Measurements from ENCODE around the gene POLRMT.
"Not testable (repeated sequence)": the region's sequence is repeated elsewhere in the genome, so short reads cannot be mapped to it uniquely, and the experiment has no call there.

Gene POLRMT

GRCh38 chr19:633068-633785 lies at the start of gene POLRMT:
Gene POLRMT (minus strand): TSS chr19:633537. CDS start chr19:633512, 25 bp downstream.
- DNase-seq (ENCODE audit: low read depth, low spot score): peak; percentile 93

DNA sequence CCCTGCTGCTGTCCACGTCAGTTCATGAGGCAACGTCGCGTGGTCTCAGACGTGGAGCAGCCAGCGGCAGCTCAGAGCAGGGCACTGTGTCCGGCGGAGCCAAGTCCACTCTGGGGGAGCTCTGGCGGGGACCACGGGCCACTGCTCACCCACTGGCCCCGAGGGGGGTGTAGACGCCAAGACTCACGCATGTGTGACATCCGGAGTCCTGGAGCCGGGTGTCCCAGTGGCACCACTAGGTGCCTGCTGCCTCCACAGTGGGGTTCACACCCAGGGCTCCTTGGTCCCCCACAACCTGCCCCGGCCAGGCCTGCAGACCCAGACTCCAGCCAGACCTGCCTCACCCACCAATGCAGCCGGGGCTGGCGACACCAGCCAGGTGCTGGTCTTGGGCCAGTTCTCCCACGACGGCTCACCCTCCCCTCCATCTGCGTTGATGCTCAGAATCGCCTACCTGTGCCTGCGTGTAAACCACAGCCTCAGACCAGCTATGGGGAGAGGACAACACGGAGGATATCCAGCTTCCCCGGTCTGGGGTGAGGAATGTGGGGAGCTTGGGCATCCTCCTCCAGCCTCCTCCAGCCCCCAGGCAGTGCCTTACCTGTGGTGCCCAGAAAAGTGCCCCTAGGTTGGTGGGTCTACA lies 49.5 kb upstream of the POLRMT start:
- no peak for DNase-seq (ENCODE audit: low read depth, low spot score)

DNA sequence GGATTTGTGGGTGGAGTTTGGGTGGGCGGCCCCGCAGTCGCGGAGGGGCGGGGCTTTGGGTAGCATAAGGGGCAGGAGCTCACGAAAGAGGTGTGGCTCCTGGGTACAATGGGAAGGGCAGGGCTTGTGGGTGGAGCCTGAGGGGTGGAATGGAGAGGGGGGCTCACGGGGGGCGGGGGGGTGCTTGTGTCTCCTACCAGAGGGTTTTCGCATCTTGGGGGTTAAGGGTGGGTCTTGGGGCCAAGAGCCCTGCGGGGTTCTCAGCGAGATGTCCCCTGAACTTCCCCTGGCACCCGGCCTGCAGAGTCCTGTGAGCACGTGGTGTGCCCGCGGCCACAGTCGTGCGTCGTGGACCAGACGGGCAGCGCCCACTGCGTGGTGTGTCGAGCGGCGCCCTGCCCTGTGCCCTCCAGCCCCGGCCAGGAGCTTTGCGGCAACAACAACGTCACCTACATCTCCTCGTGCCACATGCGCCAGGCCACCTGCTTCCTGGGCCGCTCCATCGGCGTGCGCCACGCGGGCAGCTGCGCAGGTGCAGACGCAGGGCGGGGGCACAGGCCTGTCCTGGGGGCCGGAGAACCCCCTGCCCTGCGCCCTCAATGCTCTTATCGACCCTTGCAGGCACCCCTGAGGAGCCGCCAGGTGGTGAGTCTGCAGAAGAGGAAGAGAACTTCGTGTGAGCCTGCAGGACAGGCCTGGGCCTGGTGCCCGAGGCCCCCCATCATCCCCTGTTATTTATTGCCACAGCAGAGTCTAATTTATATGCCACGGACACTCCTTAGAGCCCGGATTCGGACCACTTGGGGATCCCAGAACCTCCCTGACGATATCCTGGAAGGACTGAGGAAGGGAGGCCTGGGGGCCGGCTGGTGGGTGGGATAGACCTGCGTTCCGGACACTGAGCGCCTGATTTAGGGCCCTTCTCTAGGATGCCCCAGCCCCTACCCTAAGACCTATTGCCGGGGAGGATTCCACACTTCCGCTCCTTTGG lies 48.0 kb upstream of the POLRMT start:
- DNase-seq (ENCODE audit: low read depth, low spot score): no peak

DNA sequence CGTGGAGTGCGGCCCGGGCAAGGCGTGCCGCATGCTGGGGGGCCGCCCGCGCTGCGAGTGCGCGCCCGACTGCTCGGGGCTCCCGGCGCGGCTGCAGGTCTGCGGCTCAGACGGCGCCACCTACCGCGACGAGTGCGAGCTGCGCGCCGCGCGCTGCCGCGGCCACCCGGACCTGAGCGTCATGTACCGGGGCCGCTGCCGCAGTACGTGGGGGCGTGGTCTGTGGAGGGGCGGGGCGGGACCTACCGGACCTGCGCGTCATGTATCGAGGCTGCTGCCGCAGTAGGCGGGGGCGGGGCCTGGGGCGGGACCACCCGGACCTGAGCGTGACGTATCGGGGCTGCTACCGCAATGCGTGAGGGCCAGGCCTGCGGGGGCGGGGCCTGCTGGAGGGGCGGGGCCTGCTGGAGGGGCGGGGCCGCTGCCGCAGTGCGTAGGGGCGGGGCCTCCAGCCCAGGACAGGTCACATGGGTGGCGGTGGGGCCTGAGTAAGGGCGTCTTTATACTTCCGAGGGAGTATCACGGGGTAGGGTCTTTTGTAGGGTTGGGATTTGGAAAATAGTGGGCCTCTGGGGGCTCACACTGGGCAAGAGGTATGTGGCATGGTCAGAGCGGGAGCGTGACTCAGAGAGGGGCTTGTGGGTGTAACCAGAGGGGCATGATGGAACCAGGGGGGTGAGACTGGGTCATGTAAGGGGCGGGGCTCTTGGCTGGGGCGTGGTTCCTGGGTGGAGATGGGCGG lies 47.1 kb upstream of the POLRMT start:
- DNase-seq (ENCODE audit: low read depth, low spot score): peak; percentile 100

- DNase-seq (ENCODE audit: low read depth, low spot score): no peak
Measured at GRCh38 chr19:679418-680286, 46.3 kb upstream of the POLRMT start.

DNA sequence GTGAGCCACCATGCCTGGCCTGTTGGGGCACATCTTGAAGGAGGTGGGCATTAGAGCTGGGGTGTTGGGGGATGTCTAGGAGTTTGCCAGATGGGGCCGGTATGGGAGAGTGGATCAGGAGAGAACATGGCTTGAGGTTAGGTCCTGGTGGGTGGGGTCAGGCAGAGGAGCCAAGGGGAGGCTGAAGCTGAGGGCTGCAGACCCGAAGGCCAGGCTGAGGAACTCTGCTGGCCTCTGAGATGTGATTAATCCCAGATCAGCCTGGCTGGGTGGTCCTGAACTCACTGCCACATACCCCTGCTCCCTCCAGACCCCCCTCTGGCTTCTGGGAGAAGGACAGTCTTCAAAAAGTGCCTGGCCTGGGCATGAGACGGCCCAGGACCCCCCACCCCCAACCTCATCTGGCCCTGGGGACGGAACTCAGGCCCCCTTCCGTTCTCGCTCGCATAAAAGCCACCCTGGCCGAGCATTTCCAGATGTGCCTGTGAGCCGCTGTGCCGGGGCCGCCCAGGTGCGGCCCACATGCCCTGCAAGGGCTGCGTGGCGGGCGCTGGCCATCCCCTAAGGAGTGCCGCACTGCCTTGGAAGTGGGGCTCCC lies 45.6 kb upstream of the POLRMT start:
- no peak for DNase-seq (ENCODE audit: low read depth, low spot score)

DNA sequence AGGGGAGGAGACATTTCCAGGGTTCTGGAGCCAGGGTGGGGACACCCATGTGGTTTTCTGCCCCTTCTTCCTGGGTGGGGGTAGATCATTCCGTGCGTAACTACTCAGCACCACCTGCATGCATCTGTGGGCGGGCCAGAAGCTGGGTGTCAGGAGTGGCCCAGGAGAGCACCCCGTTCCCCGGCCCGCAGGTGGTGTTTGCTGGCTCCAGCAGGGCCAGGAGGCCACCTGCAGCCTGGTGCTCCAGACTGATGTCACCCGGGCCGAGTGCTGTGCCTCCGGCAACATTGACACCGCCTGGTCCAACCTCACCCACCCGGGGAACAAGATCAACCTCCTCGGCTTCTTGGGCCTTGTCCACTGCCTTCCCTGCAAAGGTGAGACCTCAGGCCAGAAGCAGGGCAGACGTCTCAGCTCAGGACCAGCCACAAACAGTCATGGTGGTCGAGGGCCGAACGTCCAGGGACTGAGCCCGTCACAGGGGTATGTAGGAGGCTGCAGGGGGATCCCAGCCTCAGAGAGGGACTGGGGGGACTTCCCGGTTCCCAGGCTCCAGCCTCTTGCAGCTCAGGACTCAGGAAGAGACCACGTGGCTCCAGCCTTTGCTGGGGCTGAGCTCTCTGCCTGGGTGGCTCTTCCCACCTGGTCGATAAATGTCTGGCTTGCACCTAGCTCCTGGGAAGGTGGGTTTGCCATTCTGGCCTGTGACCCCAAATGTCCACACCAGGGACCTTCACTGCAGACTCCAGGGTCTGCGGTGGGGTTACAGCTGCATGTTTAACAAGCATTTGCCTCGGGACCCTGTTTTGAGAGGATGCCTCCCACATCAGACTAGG lies 44.5 kb upstream of the POLRMT start:
- DNase-seq (ENCODE audit: low read depth, low spot score): no peak

DNA sequence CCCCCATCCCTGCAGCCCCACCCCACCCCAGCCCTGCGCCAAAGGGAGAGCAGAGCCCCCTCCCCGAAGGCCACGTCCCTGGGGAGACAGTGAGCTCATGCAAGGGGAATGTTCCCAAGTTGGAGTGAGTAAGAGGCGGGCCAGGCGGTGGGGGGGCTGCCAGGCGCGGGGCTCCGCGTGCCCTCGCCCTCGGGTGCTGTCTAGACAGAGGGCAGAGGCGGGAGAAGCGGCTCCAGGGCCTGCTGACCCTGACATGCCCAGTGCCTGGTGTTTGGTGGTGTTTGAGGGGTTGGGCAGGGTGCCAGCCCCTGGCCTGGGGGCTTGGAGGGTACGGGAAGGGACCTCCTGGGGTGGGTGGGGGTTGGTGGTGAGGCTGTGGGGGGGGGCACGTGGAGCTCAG lies 43.9 kb upstream of the POLRMT start:
- DNase-seq (ENCODE audit: low read depth, low spot score): no peak

DNA sequence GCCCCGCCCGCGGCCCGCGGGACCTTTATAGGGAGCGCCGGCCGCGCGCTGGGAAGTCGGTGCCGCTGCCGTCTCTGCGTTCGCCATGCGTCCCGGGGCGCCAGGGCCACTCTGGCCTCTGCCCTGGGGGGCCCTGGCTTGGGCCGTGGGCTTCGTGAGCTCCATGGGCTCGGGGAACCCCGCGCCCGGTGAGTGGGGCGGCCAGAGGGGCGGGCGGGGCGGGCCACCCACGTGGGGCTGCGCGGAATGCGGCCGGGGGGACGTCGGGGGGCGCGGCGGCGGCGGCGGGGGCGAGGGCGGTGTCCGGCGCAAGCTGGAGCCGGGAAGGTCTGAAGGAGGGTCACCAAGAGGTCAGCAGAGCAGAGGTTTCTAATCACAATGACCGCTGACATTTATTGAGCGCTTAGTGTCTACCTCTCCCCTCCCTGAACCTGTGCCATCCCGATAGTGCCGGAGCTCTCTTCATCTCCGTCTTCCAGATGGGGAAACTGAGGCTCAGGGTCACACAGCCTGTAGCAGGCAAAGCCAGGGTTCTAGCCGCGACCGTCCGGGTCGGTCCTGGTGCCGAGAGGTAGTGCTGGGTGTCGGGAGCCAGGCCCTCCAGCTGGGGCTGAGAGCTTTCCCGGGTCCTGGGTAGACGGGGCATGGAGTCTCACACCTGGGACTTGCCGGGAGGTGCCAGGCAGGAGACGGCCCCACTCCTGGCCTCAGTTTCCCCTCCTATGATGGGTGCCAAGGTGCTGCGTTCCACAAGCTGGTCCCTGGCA lies 43.2 kb upstream of the POLRMT start, which contains the start of gene FSTL3:
Gene FSTL3 (plus strand): TSS at position 54 of the 767 bp plus-strand sequence. CDS start 32 bp downstream, at position 86.
- no peak for DNase-seq (ENCODE audit: low read depth, low spot score)

DNA sequence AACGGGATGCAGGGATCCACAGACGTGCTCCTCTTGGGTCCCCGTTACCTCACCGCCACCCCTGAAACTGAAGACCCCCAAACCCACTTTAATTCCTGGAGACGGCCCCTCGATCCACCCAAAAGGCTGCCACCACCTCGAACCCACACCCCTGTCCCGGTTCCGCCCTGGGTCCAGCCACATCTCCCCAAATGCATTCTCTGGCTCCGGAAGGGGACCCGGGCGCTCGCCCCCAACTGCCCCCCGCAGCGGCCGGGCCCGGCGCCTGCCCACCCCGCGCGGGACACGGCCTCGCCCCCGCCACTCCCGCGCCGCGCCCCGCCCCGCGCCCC lies 42.6 kb upstream of the POLRMT start:
- no peak for DNase-seq (ENCODE audit: low read depth, low spot score)

- no peak for DNase-seq (ENCODE audit: low read depth, low spot score)
Measured at GRCh38 chr19:674282-675151, 41.2 kb upstream of the POLRMT start.

DNA sequence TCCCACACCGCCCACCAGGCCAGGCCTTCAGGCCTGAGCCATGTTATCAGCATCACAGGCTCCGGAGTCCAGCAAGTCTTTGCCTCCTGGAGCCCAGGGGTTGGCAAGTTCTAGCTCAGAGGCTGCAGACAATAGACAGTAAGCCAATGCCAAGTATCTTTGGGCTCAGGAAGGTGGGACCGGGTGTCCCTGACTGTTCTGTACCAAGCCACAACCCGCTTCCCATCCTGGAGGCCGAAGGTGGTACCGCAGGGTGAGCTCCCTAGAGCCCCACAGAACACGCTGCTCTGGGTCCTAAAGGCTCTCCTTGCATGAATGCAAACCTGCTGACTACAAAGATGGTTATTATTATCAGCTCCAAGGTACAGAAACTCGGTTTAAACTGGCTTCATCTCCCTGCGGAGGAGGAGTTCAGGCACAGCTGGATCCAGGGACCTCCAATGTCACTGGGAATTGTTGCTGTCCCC lies 37.3 kb upstream of the POLRMT start:
- no peak for DNase-seq (ENCODE audit: low read depth, low spot score)

GRCh38 chr19:668675-669434 lies 35.5 kb upstream of the POLRMT start:
- not testable (repeated sequence) for DNase-seq (ENCODE audit: low read depth, low spot score)

- not testable (repeated sequence) for DNase-seq (ENCODE audit: low read depth, low spot score)
Measured at GRCh38 chr19:666985-667573, 33.7 kb upstream of the POLRMT start.

DNA sequence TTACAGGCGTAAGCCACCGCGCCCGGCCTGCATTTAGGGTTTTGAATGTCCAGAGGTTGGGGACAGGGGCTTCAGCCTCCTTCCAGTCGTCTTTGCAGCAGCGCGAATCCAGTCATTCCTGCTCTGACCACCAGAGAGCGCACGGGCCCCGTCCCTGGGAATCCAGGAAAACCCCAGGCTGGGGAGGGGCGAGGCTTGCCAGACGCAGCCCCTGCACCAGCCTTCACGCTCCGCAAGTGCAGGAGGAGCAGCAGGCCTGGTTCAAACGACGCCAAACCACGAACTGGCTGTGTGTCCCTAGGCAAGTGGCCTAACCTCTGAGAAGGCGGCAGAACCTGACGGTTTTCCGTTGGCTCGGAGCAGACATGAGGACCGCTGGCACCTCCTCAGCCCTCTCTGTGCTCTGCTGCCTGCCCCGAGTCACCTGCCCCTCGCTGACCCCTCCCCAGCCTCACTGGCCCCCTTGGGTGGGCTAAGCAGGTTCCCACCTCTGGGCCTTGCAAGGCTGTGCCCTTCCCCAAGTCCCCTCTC lies 31.6 kb upstream of the POLRMT start:
- peak; percentile 68 for DNase-seq (ENCODE audit: low read depth, low spot score)

GRCh38 chr19:663682-664117 lies 30.4 kb upstream of the POLRMT start:
- DNase-seq (ENCODE audit: low read depth, low spot score): no peak

Data from activated naive CD8-positive, alpha-beta T cell treated with anti-CD3 and anti-CD28 coated beads, Interleukin-2, amount 50 U/mL, for 16 hours (primary cell).